AG08395 (cell line): Measurements from ENCODE around the gene B3GALT5.
A peak's percentile ranks its signal among the peaks of the same experiment; 100 is the strongest.
"Not testable (repeated sequence)": the region's sequence is repeated elsewhere in the genome, so short reads cannot be mapped to it uniquely, and the experiment has no call there.

Experiments used
- DNase-seq: peaks from one replicate; pipeline ENCODE4 v3.0.0; 2012; ENCODE audit warnings: mixed read lengths, low spot score

B3GALT5 gene

GRCh38 chr21:39667353-39667891, 54.7 kb downstream of the B3GALT5 start:
- no peak for DNase-seq

- DNase-seq: no peak
Observed at GRCh38 chr21:39668369-39668768, 55.6 kb downstream of the B3GALT5 start.

GRCh38 chr21:39669485-39669884, 56.7 kb downstream of the B3GALT5 start:
- DNase-seq: no peak

- DNase-seq: no peak
Observed at GRCh38 chr21:39669976-39670661, 57.4 kb downstream of the B3GALT5 start.

- no peak for DNase-seq
Observed at GRCh38 chr21:39670701-39671100, 58.0 kb downstream of the B3GALT5 start.

GRCh38 chr21:39671986-39672385, 59.2 kb downstream of the B3GALT5 start:
- DNase-seq: no peak

GRCh38 chr21:39673163-39673562, 60.4 kb downstream of the B3GALT5 start:
- no peak for DNase-seq

- DNase-seq: no peak
Observed at GRCh38 chr21:39673736-39674135, 61.0 kb downstream of the B3GALT5 start.

GRCh38 chr21:39674801-39675200, 62.1 kb downstream of the B3GALT5 start:
- DNase-seq: no peak

- DNase-seq: no peak
Observed at GRCh38 chr21:39675590-39675989, 62.9 kb downstream of the B3GALT5 start.

- peak; percentile 57 for DNase-seq
Observed at GRCh38 chr21:39675993-39676661, 63.4 kb downstream of the B3GALT5 start.

GRCh38 chr21:39680216-39680615, 67.5 kb downstream of the B3GALT5 start:
- no peak for DNase-seq

- DNase-seq: no peak
Observed at GRCh38 chr21:39681257-39681656, 68.5 kb downstream of the B3GALT5 start.

- DNase-seq: peak; percentile 74
Observed at GRCh38 chr21:39681845-39682244, 69.1 kb downstream of the B3GALT5 start.

GRCh38 chr21:39685236-39685635, 72.5 kb downstream of the B3GALT5 start:
- no peak for DNase-seq

GRCh38 chr21:39685991-39686390, 73.3 kb downstream of the B3GALT5 start:
- no peak for DNase-seq

GRCh38 chr21:39686646-39687468, 74.1 kb downstream of the B3GALT5 start:
- DNase-seq: no peak

GRCh38 chr21:39688010-39688409, 75.3 kb downstream of the B3GALT5 start:
- DNase-seq: no peak

- DNase-seq: not testable (repeated sequence)
Observed at GRCh38 chr21:39689860-39690259, 77.1 kb downstream of the B3GALT5 start.

- DNase-seq: no peak
Observed at GRCh38 chr21:39690454-39690853, 77.7 kb downstream of the B3GALT5 start.

- no peak for DNase-seq
Observed at GRCh38 chr21:39694750-39695149, 82.0 kb downstream of the B3GALT5 start.

- DNase-seq: no peak
Observed at GRCh38 chr21:39696196-39696595, 83.5 kb downstream of the B3GALT5 start.

- no peak for DNase-seq
Observed at GRCh38 chr21:39696618-39697017, 83.9 kb downstream of the B3GALT5 start.
